SU-DHL-6 (cell line): Measurements from ENCODE around the gene HBA1.
"Not testable (repeated sequence)": the region's sequence is repeated elsewhere in the genome, so short reads cannot be mapped to it uniquely, and the experiment has no call there.

Source experiments
- H2AFZ ChIP-seq: fragments of 200-600 bp; sonication (generic); 2 replicates; pipeline ENCODE4 v1.6.1; 2014; ENCODE audit warnings: low read depth, mild to moderate bottlenecking, moderate library complexity, mixed read lengths, antibody characterized with exemption, low read length; ENCODE audit not compliant: severe bottlenecking
- H3F3A ChIP-seq: fragments of 200-600 bp; shearing (Covaris generic); 2 replicates; pipeline ENCODE4 v1.6.0; 2016; ENCODE audit warnings: antibody characterized with exemption, mild to moderate bottlenecking; ENCODE audit not compliant: insufficient read depth
- H3K27ac ChIP-seq: fragments of 200-600 bp; sonication (generic); 2 replicates; pipeline ENCODE4 v1.5.1; 2016; ENCODE audit warnings: low read depth, mild to moderate bottlenecking, low read length, moderate library complexity, mixed read lengths
- H3K27me3 ChIP-seq: fragments of 200-600 bp; sonication (generic), shearing (Covaris generic); 2 replicates; pipeline ENCODE4 v1.6.0; 2014; ENCODE audit warnings: mild to moderate bottlenecking, low read length
- H3K36me3 ChIP-seq: fragments of 200-600 bp; sonication (generic); 2 replicates; pipeline ENCODE4 v1.6.1; 2014; ENCODE audit warnings: mild to moderate bottlenecking, low read length, mixed read lengths
- H3K4me2 ChIP-seq: fragments of 300-600, 200-600 bp; shearing (Covaris generic), sonication (generic); 2 replicates; pipeline ENCODE4 v1.6.0; 2014; ENCODE audit warnings: low read length, low read depth, mild to moderate bottlenecking; ENCODE audit not compliant: poor library complexity, severe bottlenecking
- H3K4me3 ChIP-seq: fragments of 200-600 bp; sonication (generic); 2 replicates; pipeline ENCODE4 v1.5.1; 2014; ENCODE audit warnings: antibody characterized with exemption, low read length, mild to moderate bottlenecking, mixed read lengths; ENCODE audit not compliant: insufficient read depth, poor library complexity, severe bottlenecking
- H3K79me2 ChIP-seq: fragments of 200-600 bp; sonication (generic); 2 replicates; pipeline ENCODE4 v1.6.1; 2014; ENCODE audit warnings: mild to moderate bottlenecking, low read length, moderate library complexity; ENCODE audit not compliant: insufficient read depth
- H3K9ac ChIP-seq: fragments of 200-600 bp; sonication (generic); 2 replicates; pipeline ENCODE4 v1.7.0; 2014; ENCODE audit warnings: mild to moderate bottlenecking, low read length
- H3K9me2 ChIP-seq: fragments of 200-600 bp; sonication (generic); replicated peaks from 2 replicates; pipeline ENCODE4 v1.6.1; 2014; ENCODE audit warnings: low read length; ENCODE audit not compliant: insufficient read depth
- H3K9me3 ChIP-seq: fragments of 200-600 bp; sonication (generic); 2 replicates; pipeline ENCODE4 v1.6.1; 2014; ENCODE audit warnings: low read length, mixed read lengths; ENCODE audit not compliant: insufficient read depth
- H4K20me1 ChIP-seq: fragments of 200-600 bp; sonication (generic); 2 replicates; pipeline ENCODE4 v1.6.1; 2014; ENCODE audit warnings: low read depth, mild to moderate bottlenecking, antibody characterized with exemption, low read length, moderate library complexity, mixed read lengths
- EZH2phosphoT487 ChIP-seq: fragments of 200-600 bp; sonication (generic), shearing (Covaris generic); conservative IDR thresholded peaks from 2 replicates; pipeline ENCODE4 v1.6.1; 2018; ENCODE audit warnings: mild to moderate bottlenecking, antibody characterized with exemption, low read length, moderate library complexity, mixed read lengths
- TF ChIP-seq, protein P1 (sequence below): fragments of 200-600 bp; sonication (generic); IDR thresholded peaks from one replicate; pipeline ENCODE4 v1.5.1; 2017; ENCODE audit warnings: antibody characterized with exemption, mild to moderate bottlenecking, low read length, moderate library complexity; ENCODE audit not compliant: insufficient read depth, poor library complexity, severe bottlenecking

Gene HBA1

GRCh38 chr16:170788-171187, 5.7 kb upstream of the HBA1 start:
- Histone ChIP-seq H3K9ac (no peak overlapping the region), H4K20me1 (no peaks in the 10 kb centered on the region), H3K4me2 (no peak overlapping the region), H3F3A (no peaks in the 10 kb centered on the region), H3K27ac (no peak overlapping the region), H3K79me2 (no peaks in the 10 kb centered on the region), H3K4me3 (no peak overlapping the region), H3K9me2 (no peaks in the 10 kb centered on the region), H3K9me3 (no peaks in the 10 kb centered on the region), H3K36me3 (no peaks in the 10 kb centered on the region), H2AFZ (no peak overlapping the region), H3K27me3 (no peaks in the 10 kb centered on the region)
- no peak for TF ChIP-seq EZH2phosphoT487
- TF ChIP-seq, protein P1, sequence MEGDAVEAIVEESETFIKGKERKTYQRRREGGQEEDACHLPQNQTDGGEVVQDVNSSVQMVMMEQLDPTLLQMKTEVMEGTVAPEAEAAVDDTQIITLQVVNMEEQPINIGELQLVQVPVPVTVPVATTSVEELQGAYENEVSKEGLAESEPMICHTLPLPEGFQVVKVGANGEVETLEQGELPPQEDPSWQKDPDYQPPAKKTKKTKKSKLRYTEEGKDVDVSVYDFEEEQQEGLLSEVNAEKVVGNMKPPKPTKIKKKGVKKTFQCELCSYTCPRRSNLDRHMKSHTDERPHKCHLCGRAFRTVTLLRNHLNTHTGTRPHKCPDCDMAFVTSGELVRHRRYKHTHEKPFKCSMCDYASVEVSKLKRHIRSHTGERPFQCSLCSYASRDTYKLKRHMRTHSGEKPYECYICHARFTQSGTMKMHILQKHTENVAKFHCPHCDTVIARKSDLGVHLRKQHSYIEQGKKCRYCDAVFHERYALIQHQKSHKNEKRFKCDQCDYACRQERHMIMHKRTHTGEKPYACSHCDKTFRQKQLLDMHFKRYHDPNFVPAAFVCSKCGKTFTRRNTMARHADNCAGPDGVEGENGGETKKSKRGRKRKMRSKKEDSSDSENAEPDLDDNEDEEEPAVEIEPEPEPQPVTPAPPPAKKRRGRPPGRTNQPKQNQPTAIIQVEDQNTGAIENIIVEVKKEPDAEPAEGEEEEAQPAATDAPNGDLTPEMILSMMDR: no peak

GRCh38 chr16:172374-172941, 4.0 kb upstream of the HBA1 start, which contains the start of gene HBA2:
Gene HBA2, plus strand, starts transcription at chr16:172876. Its CDS starts 37 bp downstream, at chr16:172913.
- not testable (repeated sequence) for H2AFZ ChIP-seq, H3K9me3 ChIP-seq, H3K9ac ChIP-seq, H3K36me3 ChIP-seq, H3K4me3 ChIP-seq, H3K79me2 ChIP-seq, H3F3A ChIP-seq, H3K4me2 ChIP-seq, H3K27ac ChIP-seq, H3K27me3 ChIP-seq, H4K20me1 ChIP-seq, H3K9me2 ChIP-seq

DNA sequence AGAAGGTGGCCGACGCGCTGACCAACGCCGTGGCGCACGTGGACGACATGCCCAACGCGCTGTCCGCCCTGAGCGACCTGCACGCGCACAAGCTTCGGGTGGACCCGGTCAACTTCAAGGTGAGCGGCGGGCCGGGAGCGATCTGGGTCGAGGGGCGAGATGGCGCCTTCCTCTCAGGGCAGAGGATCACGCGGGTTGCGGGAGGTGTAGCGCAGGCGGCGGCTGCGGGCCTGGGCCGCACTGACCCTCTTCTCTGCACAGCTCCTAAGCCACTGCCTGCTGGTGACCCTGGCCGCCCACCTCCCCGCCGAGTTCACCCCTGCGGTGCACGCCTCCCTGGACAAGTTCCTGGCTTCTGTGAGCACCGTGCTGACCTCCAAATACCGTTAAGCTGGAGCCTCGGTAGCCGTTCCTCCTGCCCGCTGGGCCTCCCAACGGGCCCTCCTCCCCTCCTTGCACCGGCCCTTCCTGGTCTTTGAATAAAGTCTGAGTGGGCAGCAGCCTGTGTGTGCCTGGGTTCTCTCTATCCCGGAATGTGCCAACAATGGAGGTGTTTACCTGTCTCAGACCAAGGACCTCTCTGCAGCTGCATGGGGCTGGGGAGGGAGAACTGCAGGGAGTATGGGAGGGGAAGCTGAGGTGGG, 3.1 kb upstream of the HBA1 start:
- not testable (repeated sequence) for H3K9me2 ChIP-seq, H3K27ac ChIP-seq, H3K4me2 ChIP-seq, H3K36me3 ChIP-seq, H4K20me1 ChIP-seq, H3K27me3 ChIP-seq, H3K79me2 ChIP-seq, H3K4me3 ChIP-seq, H3F3A ChIP-seq, H2AFZ ChIP-seq, H3K9me3 ChIP-seq, H3K9ac ChIP-seq

DNA sequence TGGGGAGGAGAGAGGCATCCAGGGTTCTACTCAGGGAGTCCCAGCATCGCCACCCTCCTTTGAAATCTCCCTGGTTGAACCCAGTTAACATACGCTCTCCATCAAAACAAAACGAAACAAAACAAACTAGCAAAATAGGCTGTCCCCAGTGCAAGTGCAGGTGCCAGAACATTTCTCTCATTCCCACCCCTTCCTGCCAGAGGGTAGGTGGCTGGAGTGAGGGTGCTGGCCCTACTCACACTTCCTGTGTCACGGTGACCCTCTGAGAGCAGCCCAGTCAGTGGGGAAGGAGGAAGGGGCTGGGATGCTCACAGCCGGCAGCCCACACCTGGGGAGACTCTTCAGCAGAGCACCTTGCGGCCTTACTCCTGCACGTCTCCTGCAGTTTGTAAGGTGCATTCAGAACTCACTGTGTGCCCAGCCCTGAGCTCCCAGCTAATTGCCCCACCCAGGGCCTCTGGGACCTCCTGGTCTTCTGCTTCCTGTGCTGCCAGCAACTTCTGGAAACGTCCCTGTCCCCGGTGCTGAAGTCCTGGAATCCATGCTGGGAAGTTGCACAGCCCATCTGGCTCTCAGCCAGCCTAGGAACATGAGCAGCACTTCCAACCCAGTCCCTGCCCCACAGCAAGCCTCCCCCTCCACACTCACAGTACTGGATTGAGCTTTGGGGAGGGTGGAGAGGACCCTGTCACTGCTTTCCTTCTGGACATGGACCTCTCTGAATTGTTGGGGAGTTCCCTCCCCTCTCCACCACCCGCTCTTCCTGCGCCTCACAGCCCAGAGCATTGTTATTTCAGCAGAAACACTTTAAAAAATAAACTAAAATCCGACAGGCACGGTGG, 2.3 kb upstream of the HBA1 start:
- not testable (repeated sequence) for H3K27ac ChIP-seq, H3K4me2 ChIP-seq, H3K9ac ChIP-seq, H3K4me3 ChIP-seq, H2AFZ ChIP-seq, H3K36me3 ChIP-seq, H3F3A ChIP-seq, H3K79me2 ChIP-seq, H3K9me2 ChIP-seq, H4K20me1 ChIP-seq, H3K9me3 ChIP-seq, H3K27me3 ChIP-seq
